RWPE2 (cell line): ENCODE results near the gene HTT-AS.
"Not testable (repeated sequence)": the region's sequence is repeated elsewhere in the genome, so short reads cannot be mapped to it uniquely, and the experiment has no call there.

Experiments used
- ATAC-seq: fragments of 200-7000 bp; cut with Tn5 transposase; 3 replicates; pipeline ENCODE4 v1.9.1; 2021; ENCODE audit warnings: low read depth
- DNase-seq: peaks from one replicate; pipeline ENCODE4 v3.0.0-alpha.2; 2020; ENCODE audit warnings: low spot score
- H3K27ac ChIP-seq: fragments of 450-650 bp; 2 replicates; pipeline ENCODE4 v1.5.1; 2017; ENCODE audit warnings: mild to moderate bottlenecking; ENCODE audit not compliant: poor library complexity, severe bottlenecking
- H3K27me3 ChIP-seq: fragments of 250-450 bp; sonication (Bioruptor Pico); 2 replicates; pipeline ENCODE4 v1.5.1; 2021; ENCODE audit warnings: mild to moderate bottlenecking, moderate library complexity; ENCODE audit not compliant: insufficient read depth, poor library complexity, severe bottlenecking
- H3K36me3 ChIP-seq: fragments of 250-450 bp; sonication (Bioruptor Pico); 2 replicates; pipeline ENCODE4 v1.5.1; 2020; ENCODE audit warnings: low read depth, mild to moderate bottlenecking, moderate library complexity
- H3K4me1 ChIP-seq: fragments of 250-450 bp; sonication (Bioruptor Pico); 2 replicates; pipeline ENCODE4 v1.5.1; 2021; ENCODE audit warnings: mild to moderate bottlenecking, moderate library complexity; ENCODE audit not compliant: insufficient read depth, poor library complexity, severe bottlenecking
- H3K4me3 ChIP-seq: fragments of 250-450 bp; sonication (Bioruptor Pico); 2 replicates; pipeline ENCODE4 v1.5.1; 2021; ENCODE audit warnings: mild to moderate bottlenecking, moderate library complexity; ENCODE audit not compliant: severe bottlenecking
- H3K9me3 ChIP-seq: fragments of 250-450 bp; sonication (Bioruptor Pico); 2 replicates; pipeline ENCODE4 v1.5.1; 2021; ENCODE audit warnings: mild to moderate bottlenecking, moderate library complexity; ENCODE audit not compliant: severe bottlenecking
- CTCF ChIP-seq: fragments of 450-650 bp; IDR thresholded peaks from one replicate; pipeline ENCODE4 v1.5.1; 2017; ENCODE audit warnings: mild to moderate bottlenecking, moderate library complexity; ENCODE audit not compliant: poor library complexity, severe bottlenecking

The HTT-AS gene

GRCh38 chr4:3107271-3107670 is 32.9 kb upstream of the HTT-AS start:
- no peaks in the 10 kb centered on the region for H3K9me3 ChIP-seq
- H3K27ac ChIP-seq: no peak overlapping the region
- ATAC-seq (no peak), DNase-seq (no peak)
- H3K4me1 ChIP-seq: peaks cover 19% of the 10 kb centered on the region
- H3K36me3 ChIP-seq: peaks cover 57% of the 10 kb centered on the region
- H3K27me3 ChIP-seq: no peaks in the 10 kb centered on the region
- TF ChIP-seq CTCF: no peak
- H3K4me3 ChIP-seq: no peak overlapping the region

GRCh38 chr4:3106339-3107186 is 32.2 kb upstream of the HTT-AS start:
- ATAC-seq (peak; percentile 96), DNase-seq (peak; percentile 79)
- Histone ChIP-seq H3K4me3 (no peak overlapping the region), H3K27me3 (no peaks in the 10 kb centered on the region), H3K27ac (no peak overlapping the region), H3K36me3 (peaks cover 60% of the 10 kb centered on the region), H3K9me3 (no peaks in the 10 kb centered on the region), H3K4me1 (peaks cover 12% of the 10 kb centered on the region)
- TF ChIP-seq CTCF: peak; percentile 98

DNA sequence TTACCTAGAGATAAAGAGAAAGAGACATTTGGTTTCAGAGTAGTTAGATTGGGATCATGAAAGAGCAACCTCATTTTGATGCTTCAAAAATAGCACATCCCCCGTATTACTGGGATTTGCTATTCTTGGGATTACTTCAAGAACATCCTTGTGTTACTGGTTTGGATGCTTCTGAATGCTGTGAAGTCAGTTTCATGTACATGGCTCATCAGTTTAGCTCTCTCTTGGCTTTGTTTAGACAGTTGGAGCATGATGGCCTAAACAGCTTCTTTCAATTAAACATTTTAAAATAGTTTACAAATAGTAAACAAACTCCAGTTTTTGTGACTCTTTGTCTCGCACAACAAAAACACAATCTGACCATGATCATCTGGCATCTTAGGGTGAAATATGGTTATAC is 24.0 kb upstream of the HTT-AS start:
- no peak overlapping the region for H3K4me3 ChIP-seq
- H3K27ac ChIP-seq: no peak overlapping the region
- no peaks in the 10 kb centered on the region for H3K9me3 ChIP-seq
- peaks cover 42% of the 10 kb centered on the region for H3K36me3 ChIP-seq
- no peaks in the 10 kb centered on the region for H3K27me3 ChIP-seq
- no peaks in the 10 kb centered on the region for H3K4me1 ChIP-seq
- DNase-seq (no peak), ATAC-seq (no peak)
- no peak for TF ChIP-seq CTCF

DNA sequence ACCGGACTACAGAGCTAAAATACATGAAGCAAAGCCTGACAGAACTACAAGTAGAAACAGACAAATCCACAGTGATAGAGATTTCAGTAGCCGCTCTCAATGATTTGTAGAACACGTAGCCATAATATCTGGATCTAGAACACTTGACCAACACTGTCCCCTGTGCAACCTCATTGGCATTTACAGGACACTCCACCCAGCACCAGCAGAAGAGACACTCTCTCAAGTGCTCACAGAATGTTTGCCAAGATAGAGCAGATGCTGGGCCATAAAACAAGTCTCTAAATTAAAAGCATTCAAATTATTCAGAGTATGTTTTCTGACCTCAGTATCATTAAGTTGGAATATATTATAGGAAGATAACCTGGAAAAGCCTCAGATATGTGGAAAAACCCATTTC is 21.9 kb upstream of the HTT-AS start:
- DNase-seq: no peak
- H3K36me3 ChIP-seq: peaks cover 40% of the 10 kb centered on the region
- H3K9me3 ChIP-seq: no peaks in the 10 kb centered on the region
- H3K4me1 ChIP-seq: no peaks in the 10 kb centered on the region
- ATAC-seq: no peak
- no peak for TF ChIP-seq CTCF
- H3K27ac ChIP-seq: no peak overlapping the region
- H3K4me3 ChIP-seq: no peak overlapping the region
- H3K27me3 ChIP-seq: no peaks in the 10 kb centered on the region

DNA sequence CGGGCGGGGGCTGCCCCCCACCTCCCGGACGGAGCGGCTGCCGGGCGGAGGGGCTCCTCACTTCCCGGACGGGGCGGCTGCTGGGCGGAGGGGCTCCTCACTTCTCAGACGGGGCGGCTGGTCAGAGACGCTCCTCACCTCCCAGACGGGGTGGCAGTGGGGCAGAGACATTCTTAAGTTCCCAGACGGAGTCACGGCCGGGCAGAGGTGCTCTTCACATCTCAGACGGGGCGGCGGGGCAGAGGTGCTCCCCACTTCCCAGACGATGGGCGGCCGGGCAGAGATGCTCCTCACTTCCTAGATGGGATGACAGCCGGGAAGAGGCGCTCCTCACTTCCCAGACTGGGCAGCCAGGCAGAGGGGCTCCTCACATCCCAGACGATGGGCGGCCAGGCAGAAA is 20.4 kb upstream of the HTT-AS start:
- ATAC-seq, H3K4me1 ChIP-seq, H3K27me3 ChIP-seq, H3K27ac ChIP-seq, H3K4me3 ChIP-seq, DNase-seq, H3K9me3 ChIP-seq: not testable (repeated sequence)
- peaks cover 38% of the 10 kb centered on the region for H3K36me3 ChIP-seq
